Measurements from ENCODE around the gene CCDC27.

The CCDC27 gene

DNA sequence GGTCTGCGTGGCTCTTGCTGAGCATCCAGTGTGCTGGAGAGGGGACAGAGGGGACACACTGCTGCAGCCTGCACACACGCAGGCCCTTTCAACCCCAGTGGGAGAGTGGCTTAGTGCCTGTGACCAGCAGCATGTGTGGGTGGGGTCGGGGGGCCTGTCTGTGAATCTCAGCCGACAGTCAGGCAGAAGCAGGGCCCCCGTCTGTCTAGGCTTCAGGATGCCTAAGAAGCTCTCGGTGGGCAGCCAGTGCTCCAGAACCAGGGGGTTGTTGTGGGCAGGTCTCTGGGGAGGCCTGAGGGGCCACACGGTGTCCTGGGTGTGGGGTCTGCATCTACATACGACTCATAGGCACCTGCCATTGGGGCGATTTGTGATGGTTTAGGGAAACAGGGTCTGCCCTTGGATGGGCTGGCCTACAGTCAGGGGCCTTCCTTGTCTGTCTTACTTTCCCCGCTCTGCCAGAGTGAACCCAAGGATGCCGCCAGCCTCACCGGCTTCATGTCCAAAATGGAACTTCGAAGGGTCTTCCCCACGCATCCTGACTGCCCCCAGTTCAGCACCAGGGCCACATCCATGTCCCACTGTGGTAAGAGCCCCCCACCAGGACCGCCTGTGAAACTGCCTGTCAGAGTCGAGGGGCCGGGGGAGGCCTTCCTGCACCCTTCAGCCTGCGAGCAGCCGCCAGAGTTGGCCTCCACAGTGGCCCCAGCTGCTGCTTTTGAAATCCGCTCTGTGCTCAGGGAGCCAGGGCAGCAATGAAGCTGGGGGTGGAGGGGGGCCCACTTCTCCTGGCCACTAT lies 1.6 kb downstream of the CCDC27 start:
- H3K4me3 ChIP-seq (ENCODE audit: low read depth, low read length) = no peak overlapping the region
- DNase-seq (ENCODE audit: low read depth) = no peak
- TF ChIP-seq, protein P1, sequence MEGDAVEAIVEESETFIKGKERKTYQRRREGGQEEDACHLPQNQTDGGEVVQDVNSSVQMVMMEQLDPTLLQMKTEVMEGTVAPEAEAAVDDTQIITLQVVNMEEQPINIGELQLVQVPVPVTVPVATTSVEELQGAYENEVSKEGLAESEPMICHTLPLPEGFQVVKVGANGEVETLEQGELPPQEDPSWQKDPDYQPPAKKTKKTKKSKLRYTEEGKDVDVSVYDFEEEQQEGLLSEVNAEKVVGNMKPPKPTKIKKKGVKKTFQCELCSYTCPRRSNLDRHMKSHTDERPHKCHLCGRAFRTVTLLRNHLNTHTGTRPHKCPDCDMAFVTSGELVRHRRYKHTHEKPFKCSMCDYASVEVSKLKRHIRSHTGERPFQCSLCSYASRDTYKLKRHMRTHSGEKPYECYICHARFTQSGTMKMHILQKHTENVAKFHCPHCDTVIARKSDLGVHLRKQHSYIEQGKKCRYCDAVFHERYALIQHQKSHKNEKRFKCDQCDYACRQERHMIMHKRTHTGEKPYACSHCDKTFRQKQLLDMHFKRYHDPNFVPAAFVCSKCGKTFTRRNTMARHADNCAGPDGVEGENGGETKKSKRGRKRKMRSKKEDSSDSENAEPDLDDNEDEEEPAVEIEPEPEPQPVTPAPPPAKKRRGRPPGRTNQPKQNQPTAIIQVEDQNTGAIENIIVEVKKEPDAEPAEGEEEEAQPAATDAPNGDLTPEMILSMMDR (conservative IDR thresholded peaks at IDR 0.05; ENCODE audit: low read depth, low read length) = no peak

GRCh38 chr1:3756394-3756793 lies 4.1 kb downstream of the CCDC27 start:
- H3K4me3 ChIP-seq (ENCODE audit: low read depth, low read length) = no peak overlapping the region
- TF ChIP-seq, protein P1 (conservative IDR thresholded peaks at IDR 0.05; ENCODE audit: low read depth, low read length) = no peak
- DNase-seq (ENCODE audit: low read depth) = no peak

- TF ChIP-seq, protein P1 (conservative IDR thresholded peaks at IDR 0.05; ENCODE audit: low read depth, low read length) = no peak
- DNase-seq (ENCODE audit: low read depth) = no peak
- no peak overlapping the region for H3K4me3 ChIP-seq (ENCODE audit: low read depth, low read length)
These were observed 6.9 kb downstream of the CCDC27 start for GRCh38 chr1:3759164-3759563.

DNA sequence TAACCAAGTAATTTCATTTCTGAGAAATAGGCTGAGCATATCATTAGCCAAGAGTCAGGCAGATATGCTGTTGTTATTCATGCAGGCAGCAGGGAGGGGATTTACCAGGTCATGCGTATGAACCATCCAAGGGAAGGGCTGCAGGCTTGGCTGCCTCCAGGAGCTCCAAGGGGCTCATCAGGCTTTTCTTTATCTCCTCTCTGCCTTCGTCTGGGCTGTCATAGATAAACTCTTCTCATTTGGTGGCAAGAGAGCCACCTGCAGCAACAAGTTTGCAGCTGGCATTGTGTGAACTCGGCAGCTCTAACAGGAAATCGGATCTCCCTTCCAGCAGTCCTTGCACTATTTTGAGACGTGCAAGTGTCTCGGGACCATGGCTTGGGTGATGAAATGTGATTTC lies 7.5 kb downstream of the CCDC27 start:
- no peak for DNase-seq (ENCODE audit: low read depth)
- no peak overlapping the region for H3K4me3 ChIP-seq (ENCODE audit: low read depth, low read length)
- TF ChIP-seq, protein P1 (conservative IDR thresholded peaks at IDR 0.05; ENCODE audit: low read depth, low read length) = no peak

DNA sequence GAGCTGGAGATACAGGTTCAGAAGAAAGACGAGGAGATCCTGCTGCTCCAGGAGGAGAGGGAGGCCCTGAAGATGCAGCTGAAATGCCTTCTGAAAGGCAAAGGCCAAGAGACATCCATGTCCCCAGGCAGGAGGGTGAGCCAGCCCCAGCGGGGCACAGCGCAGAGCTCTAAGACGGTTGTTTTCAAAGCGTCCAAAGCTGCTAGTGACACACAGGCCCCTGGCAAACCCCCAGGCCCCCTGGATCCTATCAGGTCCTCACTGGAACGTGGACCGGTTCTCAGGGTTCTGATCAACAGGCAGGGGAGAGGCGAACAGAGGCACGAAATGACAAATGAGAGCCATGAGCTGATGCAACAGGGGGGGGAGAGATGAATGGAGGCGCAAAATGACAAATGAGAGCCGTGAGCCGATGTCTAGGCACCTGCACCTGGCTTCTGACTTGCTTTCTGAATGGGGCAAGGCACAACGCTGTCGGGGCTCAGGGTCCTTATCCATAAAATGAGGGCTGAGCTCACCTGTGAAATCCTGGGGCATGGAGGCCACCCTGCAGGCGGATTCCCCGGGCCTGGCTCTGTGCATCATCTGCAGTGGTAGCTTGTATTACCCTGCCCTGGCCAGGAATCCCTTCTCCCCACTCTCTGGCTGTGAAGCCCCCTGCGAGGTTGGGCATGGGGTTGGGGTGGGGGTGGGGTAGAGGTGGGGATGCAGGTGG lies 9.2 kb downstream of the CCDC27 start:
- TF ChIP-seq, protein P1 (conservative IDR thresholded peaks at IDR 0.05; ENCODE audit: low read depth, low read length) = no peak
- no peak overlapping the region for H3K4me3 ChIP-seq (ENCODE audit: low read depth, low read length)
- DNase-seq (ENCODE audit: low read depth) = no peak

DNA sequence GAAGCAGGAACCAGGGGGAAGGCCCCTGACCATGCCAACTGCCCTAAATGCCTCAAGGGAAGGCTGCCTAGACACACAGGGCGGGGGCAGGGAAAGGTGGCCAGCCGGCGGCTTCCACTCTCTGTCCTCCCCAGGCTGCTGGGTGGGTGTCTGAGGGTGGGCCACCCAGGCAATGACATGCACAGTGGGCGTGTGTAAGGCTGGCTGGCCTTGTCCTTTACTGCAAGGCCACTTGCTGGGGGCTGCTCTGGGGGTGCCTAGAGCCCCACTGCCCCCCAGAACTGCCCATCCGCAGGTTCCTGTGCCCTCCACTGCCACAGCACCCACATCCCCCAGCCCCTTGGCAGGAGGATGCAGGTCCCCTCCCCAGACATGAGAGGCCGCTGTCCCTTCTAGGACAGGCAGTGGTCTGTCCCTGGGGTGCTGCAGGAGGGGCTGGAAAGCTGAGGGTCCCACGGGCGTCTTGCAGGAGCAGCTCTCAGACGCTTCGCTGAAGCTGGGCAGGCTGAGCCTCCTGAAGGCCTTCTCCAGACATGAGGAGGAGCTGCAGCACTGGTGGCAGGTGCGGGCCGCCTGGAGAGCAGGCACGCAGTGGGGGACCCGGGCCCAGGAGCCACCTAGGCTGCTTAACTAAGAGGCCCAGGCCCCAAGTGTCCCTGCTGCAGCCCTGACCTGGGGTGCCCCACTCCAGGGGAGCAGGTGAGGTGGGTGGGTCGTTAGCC lies 10.1 kb downstream of the CCDC27 start:
- TF ChIP-seq, protein P1 (conservative IDR thresholded peaks at IDR 0.05; ENCODE audit: low read depth, low read length) = no peak
- no peak overlapping the region for H3K4me3 ChIP-seq (ENCODE audit: low read depth, low read length)
- DNase-seq (ENCODE audit: low read depth) = no peak

Measured in choroid plexus epithelial cell (primary cell).